Kidney capillary endothelial cell (primary cell): ENCODE results near the gene MTA1.
A peak's percentile ranks its signal among the peaks of the same experiment; 100 is the strongest.

ENCODE experiments used
- DNase-seq: peaks from one replicate; pipeline ENCODE4 v3.0.0-alpha.2; 2018; ENCODE audit warnings: low spot score

The MTA1 gene

GRCh38 chr14:105487986-105488777 lies 68.6 kb downstream of the MTA1 start:
- DNase-seq = no peak

GRCh38 chr14:105488781-105489541 lies 69.3 kb downstream of the MTA1 start:
- DNase-seq = no peak

- DNase-seq = peak; percentile 63
Measured at GRCh38 chr14:105489542-105490266, 70.1 kb downstream of the MTA1 start.

DNA sequence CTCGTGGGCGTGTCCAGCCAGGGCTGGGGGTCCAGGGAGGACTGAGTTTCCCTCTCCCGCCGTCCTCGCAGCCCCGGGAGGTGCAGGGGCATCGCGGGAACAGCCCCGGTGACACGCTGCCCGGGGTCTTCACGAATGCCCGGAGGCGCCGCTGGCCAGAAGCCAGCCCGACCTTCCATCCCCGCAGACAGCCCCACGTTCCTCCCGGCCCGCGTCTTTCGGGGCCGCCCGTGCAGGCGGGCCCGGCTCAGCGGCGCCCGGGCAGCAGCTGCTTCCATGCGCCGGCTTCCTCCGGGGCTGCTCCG lies 70.6 kb downstream of the MTA1 start:
- DNase-seq = no peak

GRCh38 chr14:105490572-105491365 lies 71.1 kb downstream of the MTA1 start, which contains the start of gene TEDC1:
Gene TEDC1, plus strand, starts transcription at chr14:105491246. Its CDS starts 130 bp downstream, at chr14:105491376.
- peak; percentile 100 for DNase-seq

- peak; percentile 51 for DNase-seq
Measured at GRCh38 chr14:105491366-105491973, 71.8 kb downstream of the MTA1 start.

DNA sequence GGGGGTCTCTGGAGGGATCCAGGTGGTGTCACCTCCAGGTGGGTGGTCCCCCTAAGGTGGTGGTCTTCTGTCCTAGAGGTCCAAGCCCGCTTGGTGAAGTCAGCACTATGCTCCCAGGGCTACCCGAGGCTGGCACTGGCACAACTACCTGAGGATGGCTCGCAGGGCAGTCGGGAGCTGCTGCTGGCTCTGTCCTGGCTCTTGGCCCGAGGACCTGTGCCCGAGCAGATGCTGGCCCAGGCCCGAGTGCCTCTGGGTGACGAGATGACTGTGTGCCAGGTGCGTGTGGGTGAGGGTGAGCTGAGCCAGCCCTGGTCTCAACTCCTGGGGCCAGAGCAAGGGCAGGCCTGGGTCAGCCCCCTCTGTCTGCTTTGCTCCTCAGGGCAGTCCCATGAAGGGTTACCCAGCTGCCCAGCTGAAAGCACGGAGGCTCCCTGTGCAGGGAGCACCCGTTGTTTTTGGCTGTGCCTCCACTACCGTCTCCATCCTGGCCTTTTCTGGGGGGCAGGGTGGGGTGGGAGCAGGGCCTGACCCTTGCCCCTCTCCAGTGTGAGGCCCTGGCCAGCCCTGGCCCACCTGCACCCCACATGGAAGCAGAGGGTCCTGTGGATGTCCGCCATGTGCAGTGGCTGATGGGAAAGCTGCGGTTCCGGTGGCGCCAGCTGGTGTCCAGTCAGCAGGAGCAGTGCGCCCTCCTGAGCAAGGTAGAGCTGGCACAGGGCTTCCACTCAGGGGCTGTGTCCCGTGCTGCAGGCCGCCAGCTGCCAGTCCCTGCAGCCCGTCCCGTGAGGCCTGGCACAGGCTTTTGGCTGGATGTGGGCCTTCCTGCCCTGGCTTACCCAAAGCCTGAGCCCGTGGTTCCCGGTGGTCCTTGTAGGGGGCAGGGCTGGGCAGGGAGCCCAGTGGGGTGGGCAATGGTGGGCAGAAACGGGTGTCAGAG lies 72.7 kb downstream of the MTA1 start:
- no peak for DNase-seq

- no peak for DNase-seq
Measured at GRCh38 chr14:105492971-105493871, 73.6 kb downstream of the MTA1 start.

DNA sequence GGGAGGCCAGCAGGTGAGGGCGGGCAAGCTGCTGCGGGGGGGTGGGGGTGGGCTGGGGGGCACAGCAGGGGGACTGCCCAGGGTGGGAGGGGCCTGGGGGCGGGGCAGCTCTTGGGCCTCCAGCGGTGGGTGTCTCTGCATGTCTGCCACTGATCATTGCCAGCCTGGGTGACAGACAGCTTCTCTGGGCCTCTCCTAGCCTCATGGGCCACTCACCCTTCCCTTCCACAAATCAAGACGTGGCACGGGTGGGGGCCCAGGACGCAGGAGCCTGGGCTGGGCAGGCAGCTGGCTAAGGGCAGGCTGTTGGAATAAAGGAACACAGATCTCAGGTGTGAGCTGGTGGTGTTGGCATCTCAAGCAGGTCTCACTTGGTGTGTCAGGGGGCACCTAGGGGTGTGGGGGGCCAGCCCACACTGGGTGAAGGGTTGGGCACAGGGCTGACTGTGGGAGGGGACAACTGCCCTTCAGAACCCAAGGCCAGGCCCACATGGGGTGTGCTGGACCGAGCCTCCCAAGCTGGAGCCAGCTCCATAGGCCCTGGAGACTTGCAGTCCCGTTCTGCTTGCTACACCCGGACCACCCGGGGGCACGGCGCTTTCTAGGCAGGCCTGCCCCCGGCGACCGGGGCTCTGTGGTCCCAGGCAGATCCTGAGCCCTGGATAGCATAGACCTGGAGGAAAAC lies 74.4 kb downstream of the MTA1 start:
- no peak for DNase-seq

GRCh38 chr14:105494606-105494929 lies 74.9 kb downstream of the MTA1 start:
- no peak for DNase-seq

DNA sequence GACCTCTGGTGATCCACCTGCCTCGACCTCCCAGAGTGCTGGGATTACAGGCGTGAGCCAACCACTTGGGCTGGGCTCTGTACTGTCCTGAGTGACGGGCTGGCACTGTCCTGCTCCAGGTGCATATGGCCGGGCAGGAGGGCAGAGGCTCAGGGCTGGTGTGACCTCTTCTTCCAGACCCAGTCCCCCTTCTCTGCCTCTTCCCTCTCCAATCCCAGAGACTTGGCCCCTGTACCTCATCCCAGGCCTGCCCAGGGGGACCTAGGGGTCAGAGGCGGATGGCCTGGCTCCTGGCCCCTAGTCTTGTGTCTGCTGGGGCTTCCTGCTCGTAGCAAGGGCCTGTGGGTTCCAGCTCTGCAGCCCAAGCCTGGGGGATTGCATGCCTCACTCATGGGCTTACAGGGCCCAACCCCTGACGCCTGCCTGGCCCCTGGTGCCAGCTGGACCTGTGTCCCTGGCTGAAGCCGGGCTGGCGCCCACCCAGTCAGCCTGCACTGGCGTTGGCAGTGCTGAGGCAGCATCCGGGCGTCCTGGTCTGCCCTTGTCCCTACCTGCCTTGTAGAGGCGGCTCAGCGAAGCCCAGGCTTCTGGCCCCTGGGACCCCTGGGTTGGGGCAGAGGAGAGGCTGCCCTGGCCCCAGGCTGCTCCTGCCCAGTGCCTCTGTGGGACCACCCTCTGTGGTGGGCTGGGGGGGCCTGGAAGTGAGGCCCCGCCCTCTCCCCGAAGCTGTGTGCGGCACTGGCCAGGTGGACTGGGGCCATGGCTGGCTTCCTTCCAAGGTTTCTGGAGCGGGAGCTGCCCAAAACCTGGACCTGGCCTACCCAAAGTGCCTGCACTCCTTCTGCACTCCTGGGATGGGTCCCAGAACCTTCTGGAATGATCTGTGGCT lies 75.7 kb downstream of the MTA1 start:
- DNase-seq = no peak

GRCh38 chr14:105495990-105496830 lies 76.6 kb downstream of the MTA1 start:
- DNase-seq = no peak

DNA sequence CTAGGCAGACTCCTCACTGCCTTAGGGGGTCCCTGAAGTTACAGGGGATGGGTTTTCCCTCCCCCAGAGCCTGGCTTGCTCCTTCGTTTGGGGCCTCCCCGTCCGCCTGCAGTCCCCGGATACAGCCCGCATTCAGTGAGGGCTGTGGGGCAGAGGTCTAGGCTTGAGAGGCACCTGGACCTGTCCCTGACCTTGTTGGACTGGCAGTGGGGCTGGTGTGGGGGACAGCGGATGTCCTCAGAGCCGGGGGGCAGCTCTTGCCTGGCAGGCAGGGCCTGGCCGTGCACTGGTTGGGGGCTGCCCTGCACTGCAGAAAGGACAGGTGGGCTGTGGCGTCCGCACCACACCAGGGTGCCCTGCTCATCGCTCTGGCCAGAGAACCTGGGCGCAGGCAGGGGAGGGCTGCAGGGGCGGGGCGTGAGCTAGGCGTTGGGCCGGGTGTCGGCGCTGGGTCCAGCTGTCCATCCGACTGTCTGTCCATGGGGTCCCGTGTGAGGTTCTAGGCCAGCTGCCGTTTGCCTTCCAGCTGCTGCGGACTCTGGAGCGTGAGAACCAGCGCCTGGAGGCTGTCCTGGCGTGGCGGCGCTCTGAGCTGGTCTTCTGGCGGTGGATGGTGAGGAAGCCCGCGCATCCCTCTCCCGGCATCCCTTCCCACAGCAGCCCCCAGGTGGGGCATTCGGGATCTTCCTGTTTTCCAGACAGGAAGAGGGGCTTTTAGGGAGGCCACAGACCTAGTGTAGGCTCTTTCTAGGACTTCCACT lies 77.4 kb downstream of the MTA1 start:
- no peak for DNase-seq

DNA sequence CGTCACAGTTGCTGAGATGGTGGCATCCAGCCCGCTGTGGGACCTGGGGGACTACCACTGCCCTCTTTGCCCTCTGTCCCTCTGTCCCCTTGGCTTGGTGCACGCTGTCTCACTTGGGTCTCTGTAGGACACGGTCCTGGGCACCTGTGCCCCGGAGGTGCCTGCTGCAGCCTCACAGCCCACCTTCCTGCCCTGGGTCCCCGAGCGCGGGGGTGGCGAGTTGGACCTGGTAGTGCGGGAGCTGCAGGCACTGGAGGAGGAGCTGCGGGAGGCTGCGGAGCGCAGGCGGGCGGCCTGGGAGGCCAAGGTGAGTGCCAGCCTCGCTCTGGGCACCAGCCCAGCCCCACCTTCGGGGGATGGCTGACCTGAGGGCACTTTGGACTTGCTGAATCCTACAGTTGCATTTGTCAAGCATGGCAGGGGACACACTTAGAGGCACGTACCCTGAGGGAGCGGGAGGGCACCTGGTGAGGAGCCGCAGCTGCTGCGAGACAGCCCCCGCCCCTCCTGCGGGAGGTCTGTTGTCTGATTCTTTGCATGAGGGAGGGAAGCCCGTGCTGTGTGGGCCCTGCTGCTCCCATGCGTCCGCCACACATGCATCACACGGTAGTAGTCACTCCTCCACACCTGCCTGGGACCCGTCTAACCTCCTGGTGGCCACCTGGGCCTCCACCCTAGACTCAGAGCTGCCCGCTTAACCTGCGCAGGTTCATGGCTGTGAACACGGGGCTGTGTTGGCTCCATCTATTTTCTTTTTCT lies 78.2 kb downstream of the MTA1 start:
- no peak for DNase-seq
